ENCODE results near the gene GPN2. TPM values are rescaled to one million over a fixed set of nuclear protein-coding genes. Genes with fewer than 3 reads are reported as not detected.

GPN2 gene
- polyA plus RNA-seq, 1 donor from 2014 or later, result 20.2 TPM

DNA sequence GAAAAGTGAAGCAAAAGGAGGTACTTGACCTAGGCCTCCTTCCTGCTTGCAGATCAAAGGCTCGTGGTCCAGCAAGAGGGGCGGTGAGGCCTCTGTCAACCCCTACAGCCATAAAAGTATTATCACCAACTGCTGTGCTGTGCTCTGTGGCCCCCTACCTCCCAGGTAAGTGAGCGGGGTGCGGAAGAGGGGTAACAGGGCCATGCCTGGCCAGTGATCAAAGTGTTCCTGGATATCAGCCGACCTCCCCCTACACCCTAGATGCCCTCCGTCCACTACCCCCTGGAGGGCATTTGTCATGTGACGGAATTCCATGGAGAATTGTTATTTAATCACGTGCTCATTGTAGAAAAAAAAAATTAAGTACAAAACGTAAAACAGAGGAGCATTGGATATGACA is 37.4 kb downstream of the GPN2 start:
- no peak overlapping the region for H3K4me2 ChIP-seq (ENCODE audit: low read length)
- H3K9me2 ChIP-seq (ENCODE audit: insufficient read depth, low read length), result no peaks in the 10 kb centered on the region

DNA sequence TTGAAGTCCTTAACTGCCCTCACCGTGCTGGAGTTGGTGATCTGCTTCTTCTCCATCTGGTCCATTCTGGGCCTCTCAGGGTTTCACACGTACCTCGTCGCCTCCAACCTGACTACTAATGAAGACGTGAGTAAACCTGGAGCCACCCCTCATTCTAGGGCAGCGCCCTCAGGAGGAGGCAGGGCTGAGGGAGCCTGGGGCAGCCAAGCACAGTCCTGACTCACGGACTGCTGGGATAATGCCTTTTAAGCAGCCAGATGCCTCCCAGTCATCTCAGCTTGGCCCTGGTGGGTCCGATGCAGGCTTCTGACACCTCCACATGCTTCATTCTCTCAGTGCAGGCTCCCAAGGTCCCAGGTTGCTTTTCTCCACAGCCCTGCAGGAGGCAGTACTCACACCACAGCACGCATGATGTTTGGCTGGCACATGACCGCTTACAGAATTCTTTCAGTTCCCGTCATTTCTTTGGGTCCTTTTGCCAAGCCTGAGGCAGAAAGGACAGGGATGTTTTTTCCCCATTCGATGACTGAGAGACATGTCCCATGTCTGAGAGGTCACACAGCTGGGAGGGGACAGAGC is 38.9 kb downstream of the GPN2 start:
- Histone ChIP-seq H3K9me3 (ENCODE audit: low read length) (no peaks in the 10 kb centered on the region), H3K4me3 (ENCODE audit: low read length) (no peak overlapping the region), H3K79me2 (replicated peaks; ENCODE audit: insufficient read depth, low read length) (no peaks in the 10 kb centered on the region), H3K9ac (ENCODE audit: low read length) (no peak overlapping the region), H3K9me2 (ENCODE audit: insufficient read depth, low read length) (no peaks in the 10 kb centered on the region), H3K27me3 (ENCODE audit: insufficient read depth, low read depth, low read length) (no peaks in the 10 kb centered on the region), H3K36me3 (ENCODE audit: insufficient read depth, low read length) (no peaks in the 10 kb centered on the region), H2AFZ (ENCODE audit: low read depth, low read length) (no peak overlapping the region), H3F3A (ENCODE audit: insufficient read depth, low read length, poor library complexity, severe bottlenecking) (no peaks in the 10 kb centered on the region), H4K20me1 (ENCODE audit: insufficient read depth) (no peaks in the 10 kb centered on the region), H3K4me2 (ENCODE audit: low read length) (no peak overlapping the region), H3K27ac (ENCODE audit: low read length) (no peak overlapping the region)
- TF ChIP-seq TAF1 (IDR thresholded peaks at IDR 0.05; ENCODE audit: low read depth), result no peak
- no peak for TF ChIP-seq SMC3 (conservative IDR thresholded peaks at IDR 0.05; ENCODE audit: poor library complexity)
- no peak for TF ChIP-seq EZH2 (IDR thresholded peaks at IDR 0.05; ENCODE audit: borderline replicate concordance, insufficient read depth, low read length, poor library complexity, severe bottlenecking)
- TF ChIP-seq RAD21 (conservative IDR thresholded peaks at IDR 0.05), result no peak
- no peak for TF ChIP-seq MXI1 (conservative IDR thresholded peaks at IDR 0.05; ENCODE audit: poor library complexity, severe bottlenecking)
- TF ChIP-seq, protein P1, sequence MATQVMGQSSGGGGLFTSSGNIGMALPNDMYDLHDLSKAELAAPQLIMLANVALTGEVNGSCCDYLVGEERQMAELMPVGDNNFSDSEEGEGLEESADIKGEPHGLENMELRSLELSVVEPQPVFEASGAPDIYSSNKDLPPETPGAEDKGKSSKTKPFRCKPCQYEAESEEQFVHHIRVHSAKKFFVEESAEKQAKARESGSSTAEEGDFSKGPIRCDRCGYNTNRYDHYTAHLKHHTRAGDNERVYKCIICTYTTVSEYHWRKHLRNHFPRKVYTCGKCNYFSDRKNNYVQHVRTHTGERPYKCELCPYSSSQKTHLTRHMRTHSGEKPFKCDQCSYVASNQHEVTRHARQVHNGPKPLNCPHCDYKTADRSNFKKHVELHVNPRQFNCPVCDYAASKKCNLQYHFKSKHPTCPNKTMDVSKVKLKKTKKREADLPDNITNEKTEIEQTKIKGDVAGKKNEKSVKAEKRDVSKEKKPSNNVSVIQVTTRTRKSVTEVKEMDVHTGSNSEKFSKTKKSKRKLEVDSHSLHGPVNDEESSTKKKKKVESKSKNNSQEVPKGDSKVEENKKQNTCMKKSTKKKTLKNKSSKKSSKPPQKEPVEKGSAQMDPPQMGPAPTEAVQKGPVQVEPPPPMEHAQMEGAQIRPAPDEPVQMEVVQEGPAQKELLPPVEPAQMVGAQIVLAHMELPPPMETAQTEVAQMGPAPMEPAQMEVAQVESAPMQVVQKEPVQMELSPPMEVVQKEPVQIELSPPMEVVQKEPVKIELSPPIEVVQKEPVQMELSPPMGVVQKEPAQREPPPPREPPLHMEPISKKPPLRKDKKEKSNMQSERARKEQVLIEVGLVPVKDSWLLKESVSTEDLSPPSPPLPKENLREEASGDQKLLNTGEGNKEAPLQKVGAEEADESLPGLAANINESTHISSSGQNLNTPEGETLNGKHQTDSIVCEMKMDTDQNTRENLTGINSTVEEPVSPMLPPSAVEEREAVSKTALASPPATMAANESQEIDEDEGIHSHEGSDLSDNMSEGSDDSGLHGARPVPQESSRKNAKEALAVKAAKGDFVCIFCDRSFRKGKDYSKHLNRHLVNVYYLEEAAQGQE (IDR thresholded peaks at IDR 0.05; ENCODE audit: borderline replicate concordance), result no peak
- TF ChIP-seq, protein P2, sequence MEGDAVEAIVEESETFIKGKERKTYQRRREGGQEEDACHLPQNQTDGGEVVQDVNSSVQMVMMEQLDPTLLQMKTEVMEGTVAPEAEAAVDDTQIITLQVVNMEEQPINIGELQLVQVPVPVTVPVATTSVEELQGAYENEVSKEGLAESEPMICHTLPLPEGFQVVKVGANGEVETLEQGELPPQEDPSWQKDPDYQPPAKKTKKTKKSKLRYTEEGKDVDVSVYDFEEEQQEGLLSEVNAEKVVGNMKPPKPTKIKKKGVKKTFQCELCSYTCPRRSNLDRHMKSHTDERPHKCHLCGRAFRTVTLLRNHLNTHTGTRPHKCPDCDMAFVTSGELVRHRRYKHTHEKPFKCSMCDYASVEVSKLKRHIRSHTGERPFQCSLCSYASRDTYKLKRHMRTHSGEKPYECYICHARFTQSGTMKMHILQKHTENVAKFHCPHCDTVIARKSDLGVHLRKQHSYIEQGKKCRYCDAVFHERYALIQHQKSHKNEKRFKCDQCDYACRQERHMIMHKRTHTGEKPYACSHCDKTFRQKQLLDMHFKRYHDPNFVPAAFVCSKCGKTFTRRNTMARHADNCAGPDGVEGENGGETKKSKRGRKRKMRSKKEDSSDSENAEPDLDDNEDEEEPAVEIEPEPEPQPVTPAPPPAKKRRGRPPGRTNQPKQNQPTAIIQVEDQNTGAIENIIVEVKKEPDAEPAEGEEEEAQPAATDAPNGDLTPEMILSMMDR (IDR thresholded peaks at IDR 0.05; ENCODE audit: poor library complexity, severe bottlenecking), result no peak
- TF ChIP-seq EP300 (conservative IDR thresholded peaks at IDR 0.05; ENCODE audit: poor library complexity, severe bottlenecking), result no peak
- no peak for TF ChIP-seq POLR2AphosphoS5 (IDR thresholded peaks at IDR 0.05)

More for the DNA sequence above, 37.4 kb downstream of the GPN2 start:
- Histone ChIP-seq H3F3A (ENCODE audit: insufficient read depth, low read length, poor library complexity, severe bottlenecking) (no peaks in the 10 kb centered on the region), H3K4me3 (ENCODE audit: low read length) (no peak overlapping the region), H3K36me3 (ENCODE audit: insufficient read depth, low read length) (no peaks in the 10 kb centered on the region), H2AFZ (ENCODE audit: low read depth, low read length) (no peak overlapping the region), H3K79me2 (replicated peaks; ENCODE audit: insufficient read depth, low read length) (no peaks in the 10 kb centered on the region), H3K9me3 (ENCODE audit: low read length) (no peaks in the 10 kb centered on the region), H3K27ac (ENCODE audit: low read length) (no peak overlapping the region), H3K9ac (ENCODE audit: low read length) (no peak overlapping the region), H4K20me1 (ENCODE audit: insufficient read depth) (no peaks in the 10 kb centered on the region), H3K27me3 (ENCODE audit: insufficient read depth, low read depth, low read length) (no peaks in the 10 kb centered on the region)
- no peak for TF ChIP-seq EZH2 (IDR thresholded peaks at IDR 0.05; ENCODE audit: borderline replicate concordance, insufficient read depth, low read length, poor library complexity, severe bottlenecking)
- no peak for TF ChIP-seq POLR2AphosphoS5 (IDR thresholded peaks at IDR 0.05)
- no peak for TF ChIP-seq TAF1 (IDR thresholded peaks at IDR 0.05; ENCODE audit: low read depth)
- TF ChIP-seq SMC3 (conservative IDR thresholded peaks at IDR 0.05; ENCODE audit: poor library complexity), result no peak
- no peak for TF ChIP-seq RAD21 (conservative IDR thresholded peaks at IDR 0.05)
- TF ChIP-seq EP300 (conservative IDR thresholded peaks at IDR 0.05; ENCODE audit: poor library complexity, severe bottlenecking), result no peak
- TF ChIP-seq, protein P1 (IDR thresholded peaks at IDR 0.05; ENCODE audit: borderline replicate concordance), result no peak
- TF ChIP-seq, protein P2 (IDR thresholded peaks at IDR 0.05; ENCODE audit: poor library complexity, severe bottlenecking), result no peak
- no peak for TF ChIP-seq MXI1 (conservative IDR thresholded peaks at IDR 0.05; ENCODE audit: poor library complexity, severe bottlenecking)
